ENCODE measurements around the gene MMP2. TPM values are rescaled to one million over a fixed set of nuclear protein-coding genes. Genes with fewer than 3 reads are reported as not detected.

MMP2 gene
- total and polyA plus RNA-seq, 11 donors, result 22.5 to 157 (median 77.1) TPM

- Histone ChIP-seq H3K9me3 (no peaks in the 10 kb centered on the region), H3K4me1 (peaks cover 0 to 20% (median 5%) of the 10 kb centered on the region in 12 donors), H3K27me3 (no peaks in the 10 kb centered on the region), H3K27ac (peak overlapping the region in 1 of 12 donors; percentile 24), H3K4me3 (no peak overlapping the region), H3K36me3 (no peaks in the 10 kb centered on the region)
- ATAC-seq (peak in 1 of 4 donors; percentile 76), DNase-seq (no peak)
- no peak for TF ChIP-seq CTCF (IDR thresholded peaks at IDR 0.05)
- no peak for TF ChIP-seq POLR2A (IDR thresholded peaks at IDR 0.05)
- WGBS, 4 donors, result 71 to 74% (median 72%) methylated on average over 4 of the region's 4 CpGs
- intact Hi-C loops (cut with DNase I), result no loop called here
Measured at GRCh38 chr16:55471448-55472097, 7.4 kb upstream of the MMP2 start.

GRCh38 chr16:55473587-55473986, 5.4 kb upstream of the MMP2 start:
- H3K27ac ChIP-seq, result no peak overlapping the region
- H3K36me3 ChIP-seq, result no peaks in the 10 kb centered on the region
- intact Hi-C loops (cut with DNase I), result no loop called here
- H3K4me3 ChIP-seq, result no peak overlapping the region
- no peak for ATAC-seq
- 93 to 96% (median 95%) methylated on average over 2 of the region's 2 CpGs for WGBS, 4 donors
- H3K27me3 ChIP-seq, result peaks cover 0 to 6% (median 0%) of the 10 kb centered on the region in 9 donors
- DNase-seq, result no peak
- TF ChIP-seq CTCF (IDR thresholded peaks at IDR 0.05), result no peak
- no peak for TF ChIP-seq POLR2A (IDR thresholded peaks at IDR 0.05)
- H3K9me3 ChIP-seq, result no peaks in the 10 kb centered on the region
- H3K4me1 ChIP-seq, result peaks cover 0 to 36% (median 11%) of the 10 kb centered on the region in 12 donors

GRCh38 chr16:55474821-55475220, 4.2 kb upstream of the MMP2 start:
- no peaks in the 10 kb centered on the region for H3K9me3 ChIP-seq
- H3K27ac ChIP-seq, result peak overlapping the region in 2 of 12 donors; percentile 18 to 52
- no peak overlapping the region for H3K4me3 ChIP-seq
- H3K36me3 ChIP-seq, result no peaks in the 10 kb centered on the region
- intact Hi-C loops (cut with DNase I), result no loop called here
- 75 to 91% (median 81%) methylated on average over 3 of the region's 3 CpGs for WGBS, 4 donors
- TF ChIP-seq POLR2A (IDR thresholded peaks at IDR 0.05), result no peak
- no peak for TF ChIP-seq CTCF (IDR thresholded peaks at IDR 0.05)
- H3K27me3 ChIP-seq, result peaks cover 0 to 11% (median 0%) of the 10 kb centered on the region in 9 donors
- peaks cover 0 to 40% (median 14%) of the 10 kb centered on the region in 12 donors for H3K4me1 ChIP-seq
- DNase-seq (no peak), ATAC-seq (no peak)

- Histone ChIP-seq H3K36me3 (no peaks in the 10 kb centered on the region), H3K27me3 (peaks cover 0 to 21% (median 0%) of the 10 kb centered on the region in 9 donors), H3K4me1 (peaks cover 0 to 42% (median 15%) of the 10 kb centered on the region in 12 donors), H3K4me3 (peak overlapping the region in 2 of 12 donors; percentile 1 to 3), H3K27ac (peak overlapping the region in 11 of 12 donors; percentile 3 to 94 (median 70)), H3K9me3 (no peaks in the 10 kb centered on the region)
- no peak for ATAC-seq
- 45 to 65% (median 49%) methylated on average over 5 of the region's 5 CpGs for WGBS, 4 donors
- no peak for TF ChIP-seq CTCF (IDR thresholded peaks at IDR 0.05)
- no peak for TF ChIP-seq POLR2A (IDR thresholded peaks at IDR 0.05)
- DNase-seq, result no peak
- intact Hi-C loops (cut with DNase I), result no loop called here
Measured at GRCh38 chr16:55475919-55476318, 3.1 kb upstream of the MMP2 start.

Measured in heart left ventricle (tissue), 16 donors.